Measurements from ENCODE around the gene ISM1. TPM values are rescaled to one million over a fixed set of nuclear protein-coding genes. Genes with fewer than 3 reads are reported as not detected.

The ISM1 gene
- total and polyA plus RNA-seq, 2 donors (not counting 3 experiments of a cell fraction or from before 2014, with no cell fraction given) = not detected

DNA sequence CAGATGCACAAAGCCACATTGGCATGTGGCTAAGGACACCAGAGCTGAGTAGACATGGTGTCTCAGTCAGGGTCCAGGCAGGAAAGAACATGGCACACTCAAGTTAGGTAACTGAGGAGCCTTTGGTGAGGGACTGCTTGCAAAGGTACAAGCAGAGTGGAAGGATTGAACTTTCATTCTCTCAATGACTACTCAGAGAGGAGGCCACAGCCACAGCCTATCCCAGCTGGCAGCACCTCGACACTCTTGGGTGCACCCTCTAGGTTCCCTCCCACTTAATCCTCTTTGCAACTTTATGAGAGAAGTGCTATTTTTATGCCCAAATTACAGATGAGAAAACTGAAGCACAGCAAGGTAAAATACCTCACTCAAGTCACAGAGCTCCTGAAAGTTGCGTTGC is 73.4 kb downstream of the ISM1 start:
- Histone ChIP-seq H3K79me2 (ENCODE audit: control insufficient read depth, insufficient read depth, low read length) (no peaks in the 10 kb centered on the region), H3K27ac (ENCODE audit: insufficient read depth, low read depth, low read length) (no peak overlapping the region), H3K9me1 (replicated peaks; ENCODE audit: control insufficient read depth, extremely low read depth, insufficient read depth, low read length) (no peaks in the 10 kb centered on the region), H3K36me3 (ENCODE audit: control insufficient read depth in 2 of 2, extremely low read depth in 1 of 2, insufficient read depth in 2 of 2, low read length in 2 of 2) (no peaks in the 10 kb centered on the region), H3K4me2 (ENCODE audit: insufficient read depth, low read length) (no peak overlapping the region), H2AFZ (ENCODE audit: low read depth, low read length) (no peak overlapping the region), H3K9ac (replicated peaks; ENCODE audit: extremely low read depth, insufficient read depth, low read length) (no peak overlapping the region), H3K4me1 (ENCODE audit: control insufficient read depth, extremely low read depth, insufficient read depth, low read length) (no peaks in the 10 kb centered on the region), H3K9me3 (replicated peaks; ENCODE audit: control insufficient read depth, insufficient read depth, low read length) (no peaks in the 10 kb centered on the region), H4K20me1 (replicated peaks; ENCODE audit: control insufficient read depth, extremely low read depth, insufficient read depth, low read length) (no peaks in the 10 kb centered on the region), H3K27me3 (ENCODE audit: control insufficient read depth in 2 of 2, insufficient read depth in 2 of 2, low read length in 2 of 2) (no peaks in the 10 kb centered on the region), H3K4me3 (replicated peaks in 1 of 3; ENCODE audit: insufficient read depth in 1 of 3, low read depth in 1 of 3, low read length in 3 of 3) (no peak overlapping the region)
- intact Hi-C loops (cut with micrococcal nuclease) = no loop called here
- dilution Hi-C loops (cut with MboI; ENCODE audit: extremely low pct_ligation_motif_present, low sequenced_read_pairs) = no loop called here
- POLR2A ChIA-PET = no interaction called here
- TF ChIP-seq EZH2 (IDR thresholded peaks at IDR 0.05; ENCODE audit: borderline replicate concordance, low read depth, low read length, severe bottlenecking) = no peak
- no peak for TF ChIP-seq MAX (IDR thresholded peaks at IDR 0.05; ENCODE audit: insufficient read depth, insufficient read length)
- no TSS peak for BruUV-seq (replicated peaks)
- CTCF ChIA-PET = interaction anchor here (1.0 to 2.5 kb wide), 4 partner anchors 8 to 252 kb away, joined by 3 to 14 read pairs (median 5); no protein-coding TSS in a partner anchor
- DNase-seq (ENCODE audit: low read depth, low spot score) (no peak), FAIRE-seq (no peak)

DNA sequence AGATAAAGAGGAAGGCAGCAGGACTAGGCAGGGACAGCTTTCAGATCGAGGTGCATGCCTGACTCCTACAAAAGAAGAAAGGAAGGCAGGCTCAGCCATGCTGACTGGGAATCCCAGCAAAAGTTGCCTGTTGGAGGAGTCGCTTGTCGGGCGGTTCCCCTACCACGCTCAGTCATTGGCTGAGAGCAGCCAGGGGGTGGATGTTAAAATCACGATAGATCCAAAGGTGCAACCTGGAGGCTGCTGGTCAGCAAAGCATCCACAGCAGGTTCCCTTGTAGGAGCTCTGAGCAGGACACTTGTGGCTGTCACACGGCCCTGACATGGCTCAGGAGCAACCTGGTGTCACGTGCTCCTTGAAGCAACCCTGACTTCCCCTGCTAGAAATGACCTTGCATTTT is 74.6 kb downstream of the ISM1 start:
- Histone ChIP-seq H2AFZ (ENCODE audit: low read depth, low read length) (no peak overlapping the region), H3K27ac (ENCODE audit: insufficient read depth, low read depth, low read length) (no peak overlapping the region), H3K4me3 (replicated peaks in 1 of 3; ENCODE audit: insufficient read depth in 1 of 3, low read depth in 1 of 3, low read length in 3 of 3) (no peak overlapping the region), H3K9ac (replicated peaks; ENCODE audit: extremely low read depth, insufficient read depth, low read length) (no peak overlapping the region), H3K9me3 (replicated peaks; ENCODE audit: control insufficient read depth, insufficient read depth, low read length) (no peaks in the 10 kb centered on the region), H4K20me1 (replicated peaks; ENCODE audit: control insufficient read depth, extremely low read depth, insufficient read depth, low read length) (no peaks in the 10 kb centered on the region), H3K9me1 (replicated peaks; ENCODE audit: control insufficient read depth, extremely low read depth, insufficient read depth, low read length) (no peaks in the 10 kb centered on the region), H3K79me2 (ENCODE audit: control insufficient read depth, insufficient read depth, low read length) (no peaks in the 10 kb centered on the region), H3K4me1 (ENCODE audit: control insufficient read depth, extremely low read depth, insufficient read depth, low read length) (no peaks in the 10 kb centered on the region), H3K27me3 (ENCODE audit: control insufficient read depth in 2 of 2, insufficient read depth in 2 of 2, low read length in 2 of 2) (no peaks in the 10 kb centered on the region), H3K4me2 (ENCODE audit: insufficient read depth, low read length) (no peak overlapping the region), H3K36me3 (ENCODE audit: control insufficient read depth in 2 of 2, extremely low read depth in 1 of 2, insufficient read depth in 2 of 2, low read length in 2 of 2) (no peaks in the 10 kb centered on the region)
- FAIRE-seq = no peak
- ChIA-PET POLR2A (no interaction called here), CTCF (interaction anchor here (1.0 to 1.2 kb wide), 2 partner anchors 33 to 251 kb away, joined by 3 read pairs; no protein-coding TSS in a partner anchor)
- no peak for DNase-seq (ENCODE audit: low read depth, low spot score)
- TF ChIP-seq FOS (IDR thresholded peaks at IDR 0.05; ENCODE audit: borderline replicate concordance, insufficient read depth, low read length) (no peak), POLR2AphosphoS5 (IDR thresholded peaks at IDR 0.05; ENCODE audit: insufficient read depth, low read depth, low read length) (no peak), GATA2 (IDR thresholded peaks at IDR 0.05; ENCODE audit: insufficient read depth, insufficient read length, low read depth, low read length) (no peak), MAX (IDR thresholded peaks at IDR 0.05; ENCODE audit: insufficient read depth, insufficient read length) (no peak), MYC (IDR thresholded peaks at IDR 0.05; ENCODE audit: low read depth, low read length) (no peak), JUN (IDR thresholded peaks at IDR 0.05; ENCODE audit: borderline replicate concordance, insufficient read depth, insufficient read length, low read depth) (no peak), EZH2 (IDR thresholded peaks at IDR 0.05; ENCODE audit: borderline replicate concordance, low read depth, low read length, severe bottlenecking) (no peak), POLR2A (IDR thresholded peaks at IDR 0.05; ENCODE audit: low read depth, low read length) (no peak), CTCF (IDR thresholded peaks at IDR 0.05; ENCODE audit: extremely low read depth in 1 of 2, insufficient read depth in 1 of 2, low read depth in 1 of 2, low read length in 2 of 2) (no peak)
- BruUV-seq (replicated peaks) = no TSS peak
- dilution Hi-C loops (cut with MboI; ENCODE audit: extremely low pct_ligation_motif_present, low sequenced_read_pairs) (no loop called here), intact Hi-C loops (cut with micrococcal nuclease) (no loop called here)

Measured in endothelial cell of umbilical vein (primary cell).